ENCODE results near the gene ZNF827.

- TF ChIP-seq CTCF (optimal IDR thresholded peaks at IDR 0.05 in 1 of 3, IDR thresholded peaks at IDR 0.05 in 1 of 3, conservative IDR thresholded peaks at IDR 0.05 in 1 of 3; ENCODE audit: extremely low read depth in 1 of 3, insufficient read depth in 2 of 3, low read length in 3 of 3) (no peak), EZH2 (IDR thresholded peaks at IDR 0.05; ENCODE audit: low read length) (no peak)
These were observed 71.6 kb downstream of the ZNF827 start for GRCh38 chr4:145866991-145867390.
